Measurements from ENCODE around the gene KDM8.

DNA sequence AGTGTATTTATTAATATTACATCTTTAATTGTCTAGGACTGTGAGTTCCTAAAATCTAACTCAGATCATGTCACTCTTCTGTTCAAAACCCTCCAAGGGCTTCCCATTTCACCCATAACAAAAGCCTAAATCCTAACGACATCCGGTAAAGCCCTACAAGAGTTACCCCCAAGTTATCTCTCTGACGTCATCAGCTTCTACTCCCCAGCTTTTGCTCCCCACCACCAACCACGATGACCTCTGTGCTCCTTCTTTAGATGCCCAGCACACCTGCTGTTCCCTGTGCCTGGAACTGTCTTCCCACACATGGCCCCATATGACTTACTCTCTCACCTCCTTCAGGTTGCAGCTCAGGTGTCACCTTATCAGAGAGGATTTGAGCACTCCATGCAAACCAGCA, 6.3 kb upstream of the KDM8 start:
- TF ChIP-seq, protein P1, sequence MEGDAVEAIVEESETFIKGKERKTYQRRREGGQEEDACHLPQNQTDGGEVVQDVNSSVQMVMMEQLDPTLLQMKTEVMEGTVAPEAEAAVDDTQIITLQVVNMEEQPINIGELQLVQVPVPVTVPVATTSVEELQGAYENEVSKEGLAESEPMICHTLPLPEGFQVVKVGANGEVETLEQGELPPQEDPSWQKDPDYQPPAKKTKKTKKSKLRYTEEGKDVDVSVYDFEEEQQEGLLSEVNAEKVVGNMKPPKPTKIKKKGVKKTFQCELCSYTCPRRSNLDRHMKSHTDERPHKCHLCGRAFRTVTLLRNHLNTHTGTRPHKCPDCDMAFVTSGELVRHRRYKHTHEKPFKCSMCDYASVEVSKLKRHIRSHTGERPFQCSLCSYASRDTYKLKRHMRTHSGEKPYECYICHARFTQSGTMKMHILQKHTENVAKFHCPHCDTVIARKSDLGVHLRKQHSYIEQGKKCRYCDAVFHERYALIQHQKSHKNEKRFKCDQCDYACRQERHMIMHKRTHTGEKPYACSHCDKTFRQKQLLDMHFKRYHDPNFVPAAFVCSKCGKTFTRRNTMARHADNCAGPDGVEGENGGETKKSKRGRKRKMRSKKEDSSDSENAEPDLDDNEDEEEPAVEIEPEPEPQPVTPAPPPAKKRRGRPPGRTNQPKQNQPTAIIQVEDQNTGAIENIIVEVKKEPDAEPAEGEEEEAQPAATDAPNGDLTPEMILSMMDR (IDR thresholded peaks at IDR 0.05), result no peak
- TF ChIP-seq POLR2AphosphoS5 (IDR thresholded peaks at IDR 0.05), result no peak
- TF ChIP-seq POLR2A (IDR thresholded peaks at IDR 0.05), result no peak
